ENCODE measurements around the gene BBS5. TPM values are rescaled to one million over a fixed set of nuclear protein-coding genes. Genes with fewer than 3 reads are reported as not detected.
"Not testable (repeated sequence)": the region's sequence is repeated elsewhere in the genome, so short reads cannot be mapped to it uniquely, and the experiment has no call there.

Gene BBS5
- total and polyA plus RNA-seq, 8 donors: 2.7 to 9.2 (median 4.3) TPM

DNA sequence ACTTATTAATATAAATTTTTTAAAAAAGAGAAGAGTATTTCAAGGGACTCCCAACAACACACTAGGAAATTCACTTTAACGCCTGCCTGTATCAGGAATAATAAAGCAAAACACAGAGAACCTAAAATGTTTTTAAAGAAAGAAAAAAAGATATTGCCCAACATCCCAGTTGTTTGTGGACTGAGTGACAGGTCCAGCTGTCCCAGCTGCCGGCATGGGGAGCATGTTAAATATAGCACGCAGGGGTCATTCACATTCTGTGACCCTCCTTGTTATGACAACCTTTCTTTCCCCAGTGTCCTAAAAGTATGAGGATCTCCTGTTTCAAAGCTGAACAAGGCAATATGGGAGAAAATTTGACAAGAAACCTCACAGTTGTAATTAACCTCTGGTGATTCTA is 34.6 kb downstream of the BBS5 start:
- H3K36me3 ChIP-seq: no peaks in the 10 kb centered on the region
- 67 to 74% methylated on average over 3 of the region's 3 CpGs for WGBS, 2 donors
- no peaks in the 10 kb centered on the region for H3K27me3 ChIP-seq
- intact Hi-C loops (cut with DNase I): no loop called here
- H3K9me3 ChIP-seq: no peaks in the 10 kb centered on the region
- H3K4me1 ChIP-seq: no peaks in the 10 kb centered on the region
- DNase-seq (no peak), ATAC-seq (no peak), FAIRE-seq (no peak)
- H3K27ac ChIP-seq: no peak overlapping the region
- H3K4me3 ChIP-seq: no peak overlapping the region
- TF ChIP-seq, protein P1, sequence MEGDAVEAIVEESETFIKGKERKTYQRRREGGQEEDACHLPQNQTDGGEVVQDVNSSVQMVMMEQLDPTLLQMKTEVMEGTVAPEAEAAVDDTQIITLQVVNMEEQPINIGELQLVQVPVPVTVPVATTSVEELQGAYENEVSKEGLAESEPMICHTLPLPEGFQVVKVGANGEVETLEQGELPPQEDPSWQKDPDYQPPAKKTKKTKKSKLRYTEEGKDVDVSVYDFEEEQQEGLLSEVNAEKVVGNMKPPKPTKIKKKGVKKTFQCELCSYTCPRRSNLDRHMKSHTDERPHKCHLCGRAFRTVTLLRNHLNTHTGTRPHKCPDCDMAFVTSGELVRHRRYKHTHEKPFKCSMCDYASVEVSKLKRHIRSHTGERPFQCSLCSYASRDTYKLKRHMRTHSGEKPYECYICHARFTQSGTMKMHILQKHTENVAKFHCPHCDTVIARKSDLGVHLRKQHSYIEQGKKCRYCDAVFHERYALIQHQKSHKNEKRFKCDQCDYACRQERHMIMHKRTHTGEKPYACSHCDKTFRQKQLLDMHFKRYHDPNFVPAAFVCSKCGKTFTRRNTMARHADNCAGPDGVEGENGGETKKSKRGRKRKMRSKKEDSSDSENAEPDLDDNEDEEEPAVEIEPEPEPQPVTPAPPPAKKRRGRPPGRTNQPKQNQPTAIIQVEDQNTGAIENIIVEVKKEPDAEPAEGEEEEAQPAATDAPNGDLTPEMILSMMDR (IDR thresholded peaks at IDR 0.05): no peak

DNA sequence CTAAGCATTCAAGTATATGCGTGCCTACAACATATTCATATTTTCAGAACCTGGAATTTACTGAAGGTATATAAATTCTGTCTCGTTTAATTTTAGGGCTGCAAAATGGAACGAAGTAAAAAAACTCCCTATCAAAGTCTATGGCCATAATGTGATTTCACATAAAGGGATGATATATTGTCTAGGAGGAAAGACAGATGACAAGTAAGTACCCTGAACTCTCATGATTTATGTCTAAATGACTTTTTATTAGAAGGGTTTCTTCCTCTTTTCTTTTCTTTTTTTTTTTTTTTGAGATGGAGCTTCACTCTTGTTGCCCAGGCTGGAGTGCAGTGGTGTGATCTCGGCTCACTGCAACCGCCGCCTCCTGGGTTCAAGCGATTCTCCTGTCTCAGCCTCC is 35.5 kb downstream of the BBS5 start:
- DNase-seq; FAIRE-seq; H3K36me3 ChIP-seq; H3K27ac ChIP-seq; H3K4me3 ChIP-seq; H3K9me3 ChIP-seq; H3K27me3 ChIP-seq; ATAC-seq; H3K4me1 ChIP-seq; intact Hi-C loops (cut with DNase I): not testable (repeated sequence)
- WGBS, 2 donors: 88 to 96% methylated on average over 7 of the region's 7 CpGs

DNA sequence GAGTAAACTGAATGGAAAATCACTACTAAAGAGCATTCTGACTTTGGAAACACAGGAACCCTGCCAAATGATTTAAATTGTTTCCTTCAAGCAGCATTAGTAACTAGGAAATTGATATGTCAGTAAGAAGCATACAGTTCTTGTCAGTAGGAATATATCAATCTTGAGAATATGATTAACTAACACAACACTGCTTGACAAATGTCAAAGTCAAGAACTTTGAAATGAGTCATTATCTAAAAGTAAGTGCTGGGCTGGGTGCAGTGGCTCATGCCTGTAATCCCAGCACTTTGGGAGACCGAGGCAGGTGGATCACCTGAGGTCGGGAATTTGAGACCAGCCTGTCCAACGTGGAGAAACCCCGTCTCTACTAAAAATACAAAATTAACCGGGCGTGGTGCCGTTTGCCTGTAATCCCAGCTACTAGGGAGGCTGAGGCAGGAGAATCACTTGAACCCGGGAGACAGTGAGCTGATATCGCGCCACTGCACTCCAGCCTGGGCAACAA is 37.2 kb downstream of the BBS5 start:
- ATAC-seq; intact Hi-C loops (cut with DNase I): not testable (repeated sequence)
- 94 to 96% methylated on average over 10 of the region's 10 CpGs for WGBS, 2 donors

DNA sequence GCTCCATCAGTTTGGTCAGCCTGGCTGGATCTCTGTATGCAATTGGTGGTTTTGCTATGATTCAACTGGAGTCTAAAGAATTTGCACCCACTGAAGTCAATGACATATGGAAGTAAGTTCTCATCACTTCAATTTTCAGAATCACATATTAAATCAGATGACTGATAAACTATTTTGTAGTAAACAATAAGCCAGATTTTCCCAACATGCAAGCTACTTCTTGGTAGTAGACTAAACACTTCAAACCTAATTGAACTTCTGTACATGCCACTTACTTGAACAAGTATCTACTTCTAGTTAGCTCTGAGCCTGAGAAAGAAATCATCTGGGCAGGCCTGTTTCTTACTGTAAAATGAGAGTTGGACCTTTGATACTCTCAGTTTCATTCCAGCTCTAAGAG is 41.6 kb downstream of the BBS5 start:
- Histone ChIP-seq H3K36me3 (no peaks in the 10 kb centered on the region), H3K27ac (no peak overlapping the region), H3K4me1 (no peaks in the 10 kb centered on the region), H3K4me3 (no peak overlapping the region), H3K27me3 (no peaks in the 10 kb centered on the region), H3K9me3 (no peaks in the 10 kb centered on the region)
- ATAC-seq (no peak), DNase-seq (no peak), FAIRE-seq (no peak)
- intact Hi-C loops (cut with DNase I): loop anchor here in 1 of 3 donors (10.0 kb wide), 1 partner anchor 154 kb away; no protein-coding TSS in a partner anchor
- TF ChIP-seq, protein P1 (IDR thresholded peaks at IDR 0.05): no peak

More for the DNA sequence above, 37.2 kb downstream of the BBS5 start:
- not testable (repeated sequence) for DNase-seq, H3K36me3 ChIP-seq, H3K4me1 ChIP-seq, FAIRE-seq, H3K9me3 ChIP-seq, H3K27me3 ChIP-seq, H3K4me3 ChIP-seq, H3K27ac ChIP-seq

DNA sequence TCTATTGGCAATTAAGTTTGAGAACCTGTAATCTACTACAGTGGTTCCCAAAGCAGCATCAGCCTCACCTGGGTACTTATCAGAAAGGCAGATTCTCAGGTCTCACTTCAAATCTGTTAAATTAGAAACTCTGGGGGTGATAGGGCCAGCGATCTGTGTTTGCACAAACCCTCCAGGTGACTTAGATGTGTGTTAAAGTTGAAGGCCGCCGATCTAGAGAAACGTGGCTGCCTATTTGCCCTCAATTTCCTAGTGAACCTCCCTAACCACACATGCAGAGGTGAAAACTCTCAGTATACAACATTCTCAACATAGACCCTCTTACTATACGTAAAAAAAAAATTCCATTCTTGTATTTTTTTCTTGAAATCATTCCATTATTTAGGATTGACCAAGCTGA is 44.4 kb downstream of the BBS5 start:
- TF ChIP-seq, protein P1 (IDR thresholded peaks at IDR 0.05): no peak
- H3K27me3 ChIP-seq: no peaks in the 10 kb centered on the region
- H3K27ac ChIP-seq: no peak overlapping the region
- ATAC-seq (no peak), DNase-seq (no peak), FAIRE-seq (no peak)
- 33 to 44% methylated on average over 5 of the region's 5 CpGs for WGBS, 2 donors
- intact Hi-C loops (cut with DNase I): loop anchor here in 1 of 3 donors (10.0 kb wide), 1 partner anchor 151 kb away; no protein-coding TSS in a partner anchor
- no peaks in the 10 kb centered on the region for H3K4me1 ChIP-seq
- H3K4me3 ChIP-seq: no peak overlapping the region
- H3K9me3 ChIP-seq: no peaks in the 10 kb centered on the region
- no peaks in the 10 kb centered on the region for H3K36me3 ChIP-seq

DNA sequence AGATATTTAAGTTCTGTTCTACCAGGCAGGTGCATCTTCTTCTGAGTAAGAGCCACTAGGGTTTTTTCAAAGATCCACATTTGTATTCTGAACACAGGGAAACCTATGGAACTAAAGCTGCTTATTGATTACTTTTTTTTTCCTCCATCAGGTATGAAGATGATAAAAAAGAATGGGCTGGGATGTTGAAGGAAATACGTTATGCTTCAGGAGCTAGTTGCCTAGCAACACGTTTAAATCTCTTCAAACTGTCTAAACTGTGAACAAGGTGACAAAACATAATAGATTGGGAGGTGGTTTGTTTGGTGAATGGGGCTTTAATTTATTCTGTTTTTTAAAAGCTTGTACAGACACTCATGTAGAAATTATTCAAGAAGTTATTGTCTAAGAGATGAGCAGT is 46.1 kb downstream of the BBS5 start:
- 68 to 71% methylated on average over 2 of the region's 2 CpGs for WGBS, 2 donors
- DNase-seq (no peak), FAIRE-seq (no peak), ATAC-seq (no peak)
- TF ChIP-seq, protein P1 (IDR thresholded peaks at IDR 0.05): no peak
- intact Hi-C loops (cut with DNase I): loop anchor here in 1 of 3 donors (10.0 kb wide), 1 partner anchor 149 kb away; no protein-coding TSS in a partner anchor
- H3K4me1 ChIP-seq: no peaks in the 10 kb centered on the region
- H3K27me3 ChIP-seq: no peaks in the 10 kb centered on the region
- no peak overlapping the region for H3K27ac ChIP-seq
- no peaks in the 10 kb centered on the region for H3K9me3 ChIP-seq
- H3K36me3 ChIP-seq: no peaks in the 10 kb centered on the region
- H3K4me3 ChIP-seq: no peak overlapping the region

Measured in pancreas (tissue), 10 donors.